Inflammatory macrophage treated with lipopolysaccharide for 4 hours (primary cell): ENCODE data around the gene PTMS.
A peak's percentile ranks its signal among the peaks of the same experiment; 100 is the strongest.

Source experiments
- DNase-seq: peaks from one replicate; pipeline ENCODE4 v3.0.0-alpha.2; 2020

PTMS gene

DNA sequence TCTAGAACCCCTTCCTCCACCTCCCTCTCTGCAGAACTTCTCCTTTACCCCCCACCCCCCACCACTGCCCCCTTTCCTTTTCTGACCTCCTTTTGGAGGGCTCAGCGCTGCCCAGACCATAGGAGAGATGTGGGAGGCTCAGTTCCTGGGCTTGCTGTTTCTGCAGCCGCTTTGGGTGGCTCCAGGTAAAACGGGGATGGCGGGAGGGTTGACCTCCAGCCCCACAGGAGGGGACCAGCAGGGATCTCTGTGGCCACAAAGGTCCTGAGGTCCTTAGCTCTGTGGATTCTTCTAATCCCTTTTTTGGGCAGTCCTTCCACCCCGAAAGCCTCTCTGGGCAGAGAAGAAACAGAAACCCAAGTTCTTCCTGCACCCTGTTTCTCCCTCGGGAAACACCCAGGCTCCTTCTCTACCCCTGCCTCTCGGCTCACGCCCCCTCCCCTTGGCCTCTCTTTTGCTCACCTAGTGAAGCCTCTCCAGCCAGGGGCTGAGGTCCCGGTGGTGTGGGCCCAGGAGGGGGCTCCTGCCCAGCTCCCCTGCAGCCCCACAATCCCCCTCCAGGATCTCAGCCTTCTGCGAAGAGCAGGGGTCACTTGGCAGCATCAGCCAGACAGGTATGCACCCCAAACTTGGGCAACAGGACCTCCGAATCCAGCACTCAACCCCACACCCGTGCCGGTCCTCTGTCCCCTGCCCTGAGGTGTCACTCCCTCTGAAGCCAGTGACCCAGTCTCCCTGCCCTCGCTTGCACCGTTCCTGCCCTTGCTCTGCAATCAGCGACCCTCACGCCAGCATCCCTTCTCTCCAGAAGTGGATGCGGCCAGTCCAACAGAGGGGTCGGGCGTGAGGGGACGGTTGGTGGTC lies 6.8 kb downstream of the PTMS start:
- DNase-seq: no peak

GRCh38 chr12:6773590-6774351 lies 7.6 kb downstream of the PTMS start:
- no peak for DNase-seq

GRCh38 chr12:6774499-6775062 lies 8.4 kb downstream of the PTMS start:
- DNase-seq: no peak

DNA sequence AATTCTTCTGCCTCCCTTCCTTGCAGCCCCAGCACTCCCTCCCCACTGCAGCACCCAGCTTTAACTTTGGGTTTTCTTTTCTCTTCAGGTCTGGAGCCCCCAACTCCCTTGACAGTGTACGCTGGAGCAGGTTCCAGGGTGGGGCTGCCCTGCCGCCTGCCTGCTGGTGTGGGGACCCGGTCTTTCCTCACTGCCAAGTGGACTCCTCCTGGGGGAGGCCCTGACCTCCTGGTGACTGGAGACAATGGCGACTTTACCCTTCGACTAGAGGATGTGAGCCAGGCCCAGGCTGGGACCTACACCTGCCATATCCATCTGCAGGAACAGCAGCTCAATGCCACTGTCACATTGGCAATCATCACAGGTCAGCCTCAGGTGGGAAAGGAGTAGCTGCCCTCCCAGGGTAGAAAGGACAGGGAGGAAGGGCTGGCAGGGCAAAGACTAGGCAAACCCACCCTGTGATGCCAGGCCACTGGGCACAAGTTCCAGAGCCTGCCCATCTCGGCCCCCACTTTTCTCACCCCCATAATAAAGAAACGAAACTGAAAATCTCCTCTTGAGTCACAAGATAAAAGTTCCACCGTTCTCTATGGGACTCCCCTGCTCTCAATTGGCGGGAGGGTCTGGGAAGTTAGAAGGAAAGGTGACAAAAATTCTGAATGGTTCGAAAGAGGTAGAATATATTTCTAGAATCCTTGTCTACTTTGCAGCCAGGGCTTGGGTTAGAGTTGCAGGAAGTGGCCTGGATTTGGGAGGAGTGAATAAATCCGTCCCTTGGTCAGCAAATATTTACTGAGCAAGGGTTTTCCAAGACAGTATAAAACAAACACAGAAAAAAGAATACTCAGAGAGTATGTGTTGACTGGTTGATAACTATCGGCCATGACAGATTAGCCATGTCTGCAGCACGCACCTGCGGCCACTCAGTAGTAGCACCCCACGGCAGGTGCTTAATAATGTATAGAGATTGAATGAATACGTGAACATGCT lies 9.3 kb downstream of the PTMS start:
- DNase-seq: no peak

GRCh38 chr12:6777386-6777785 lies 11.2 kb downstream of the PTMS start:
- no peak for DNase-seq

DNA sequence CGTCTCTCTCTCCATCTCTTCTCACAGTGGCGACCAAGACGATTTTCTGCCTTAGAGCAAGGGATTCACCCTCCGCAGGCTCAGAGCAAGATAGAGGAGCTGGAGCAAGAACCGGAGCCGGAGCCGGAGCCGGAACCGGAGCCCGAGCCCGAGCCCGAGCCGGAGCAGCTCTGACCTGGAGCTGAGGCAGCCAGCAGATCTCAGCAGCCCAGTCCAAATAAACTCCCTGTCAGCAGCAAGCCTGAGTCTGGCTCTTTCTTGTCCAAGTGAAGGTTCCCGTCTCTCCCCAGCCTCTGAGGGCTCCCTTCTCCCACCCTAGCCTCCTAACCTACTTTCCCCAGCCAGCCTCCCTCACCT lies 12.0 kb downstream of the PTMS start:
- peak; percentile 26 for DNase-seq

- DNase-seq: peak; percentile 84
Observed at GRCh38 chr12:6778574-6779550, 12.7 kb downstream of the PTMS start.

DNA sequence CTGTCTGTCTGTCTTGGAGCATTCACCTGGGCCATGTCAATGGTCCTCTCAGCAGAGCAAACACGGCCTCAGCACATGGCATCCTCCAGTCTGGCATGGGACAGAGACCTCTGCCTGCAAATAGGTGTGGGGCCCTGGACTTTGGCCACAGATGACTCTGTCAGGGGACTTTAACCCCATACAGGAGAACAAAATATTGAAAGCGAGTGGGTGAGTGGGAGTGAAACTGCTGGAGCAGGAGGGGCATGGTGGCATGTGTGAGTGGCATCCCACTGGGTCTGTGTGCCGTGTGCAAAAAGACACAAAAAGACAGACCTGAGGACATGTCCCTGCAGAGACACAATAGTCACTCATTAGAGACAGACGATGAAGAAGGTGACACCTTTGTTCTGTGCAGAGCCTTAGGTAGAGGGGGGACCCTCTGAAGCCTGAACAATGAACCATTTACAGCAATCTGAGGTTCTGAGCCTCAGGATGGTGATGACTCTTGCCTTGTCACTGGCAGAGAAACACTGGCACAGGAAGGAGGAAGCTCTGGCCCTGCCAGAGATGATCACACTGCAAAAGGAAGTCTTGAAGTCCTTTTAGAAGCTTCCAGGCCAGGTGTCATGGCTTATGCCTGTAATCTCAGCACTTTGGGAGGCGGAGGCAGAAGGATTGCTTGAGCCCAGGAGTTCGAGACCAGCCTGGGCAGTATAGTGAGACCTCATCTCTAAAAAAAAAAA lies 13.7 kb downstream of the PTMS start:
- peak; percentile 35 for DNase-seq

- no peak for DNase-seq
Observed at GRCh38 chr12:6780573-6780972, 14.4 kb downstream of the PTMS start.

GRCh38 chr12:6782119-6782518 lies 16.0 kb downstream of the PTMS start:
- DNase-seq: no peak

GRCh38 chr12:6782850-6783566 lies 16.8 kb downstream of the PTMS start:
- no peak for DNase-seq

DNA sequence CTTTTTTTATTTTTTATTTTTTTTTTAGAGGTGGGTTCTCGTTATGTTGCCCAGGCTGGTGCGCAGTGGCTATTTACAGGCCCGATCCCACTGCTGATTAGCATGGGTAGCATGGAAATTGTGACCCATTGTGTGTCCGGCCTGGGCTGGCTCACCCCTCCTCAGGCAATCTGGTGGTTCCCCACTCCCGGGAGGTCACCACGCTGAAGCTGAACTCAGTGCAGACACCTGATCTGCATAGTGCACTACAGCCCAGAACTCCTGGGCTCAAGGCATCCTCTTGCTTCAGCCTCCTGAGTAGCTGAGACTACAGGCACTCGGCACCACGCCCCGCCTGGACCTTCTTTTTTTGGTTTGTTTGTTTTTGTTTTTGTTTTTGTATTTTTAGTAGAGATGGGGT lies 17.7 kb downstream of the PTMS start:
- no peak for DNase-seq

- peak; percentile 43 for DNase-seq
Observed at GRCh38 chr12:6784296-6784695, 18.1 kb downstream of the PTMS start.

DNA sequence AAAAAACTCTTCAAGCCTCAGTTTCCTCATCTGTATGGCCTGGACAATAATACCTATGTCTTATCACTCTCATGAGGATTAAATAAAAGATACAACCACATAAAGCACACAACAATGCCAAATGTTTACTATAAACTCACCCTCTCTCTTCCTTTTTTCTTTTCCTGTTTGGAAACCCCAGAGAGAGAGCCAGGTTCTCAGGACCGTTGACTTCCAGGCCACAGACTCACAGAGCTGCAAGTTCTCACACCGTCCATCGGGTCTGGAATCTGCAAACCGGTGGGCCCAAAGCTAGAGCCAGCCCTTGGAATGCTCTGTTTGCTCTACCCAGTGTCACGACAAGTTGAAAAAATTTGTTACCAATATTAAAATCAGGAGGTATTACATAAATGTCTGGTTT lies 18.6 kb downstream of the PTMS start:
- peak; percentile 58 for DNase-seq

- DNase-seq: no peak
Observed at GRCh38 chr12:6786416-6787094, 20.4 kb downstream of the PTMS start.

GRCh38 chr12:6787309-6787708 lies 21.1 kb downstream of the PTMS start:
- DNase-seq: no peak

- DNase-seq: peak; percentile 86
Observed at GRCh38 chr12:6788972-6789924, 23.1 kb downstream of the PTMS start, which contains the start of gene CD4. Gene CD4 (plus strand): TSS chr12:6789528. CDS start chr12:6800139, 10,611 bp downstream.
